ENCODE measurements around the gene PAPPA2.
"Not testable (repeated sequence)": the region's sequence is repeated elsewhere in the genome, so short reads cannot be mapped to it uniquely, and the experiment has no call there.

Gene PAPPA2

DNA sequence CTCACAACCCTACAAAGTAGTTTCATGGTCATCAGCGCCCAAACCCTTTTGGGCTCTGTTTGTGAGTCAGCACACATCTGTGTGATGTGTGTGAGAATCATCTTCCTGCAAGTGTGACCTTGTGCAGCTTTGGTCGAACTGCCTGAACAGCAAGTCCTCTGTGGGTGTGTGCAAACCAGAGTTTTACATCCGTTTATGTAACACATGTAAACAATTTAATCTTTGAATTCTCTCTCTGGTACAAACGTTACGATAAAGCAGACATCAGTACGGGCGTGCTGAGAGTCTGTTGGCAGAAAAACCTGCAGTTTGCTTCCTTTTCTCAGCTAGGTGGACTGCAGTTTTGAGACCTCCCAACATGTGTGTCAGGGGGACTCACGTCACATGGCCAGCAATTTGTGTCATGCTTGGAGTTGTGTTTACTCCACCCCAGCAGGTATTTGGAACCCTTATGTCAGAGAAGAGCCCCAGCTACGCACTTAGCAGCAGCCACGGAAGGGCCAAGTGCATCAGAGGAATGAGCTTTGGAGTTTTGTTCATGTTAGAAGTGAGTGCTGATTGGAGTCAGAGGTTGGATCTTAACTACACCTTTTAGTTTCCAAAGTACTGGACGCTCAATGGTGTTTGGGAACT is 230.8 kb downstream of the PAPPA2 start:
- no peak for DNase-seq (ENCODE audit: low spot score)

DNA sequence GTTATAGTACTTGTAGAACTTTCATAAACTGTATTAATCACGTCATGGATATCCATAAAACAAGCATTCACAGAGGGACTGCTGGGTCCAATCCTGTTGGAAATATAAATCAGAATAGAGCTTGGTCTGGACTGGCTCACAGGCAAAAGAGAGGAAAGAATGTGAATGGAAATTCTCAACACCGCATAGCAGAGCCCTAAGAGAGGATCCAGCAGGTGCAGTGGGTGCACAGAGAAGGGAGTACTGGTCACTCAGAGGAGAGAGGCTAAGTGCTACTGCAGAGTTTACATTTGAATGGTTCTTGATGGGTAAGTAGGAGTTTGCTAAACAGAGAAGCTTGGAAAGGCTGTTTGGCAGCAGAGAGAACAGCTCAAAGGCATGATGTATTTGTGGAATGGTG is 231.7 kb downstream of the PAPPA2 start:
- no peak for DNase-seq (ENCODE audit: low spot score)

DNA sequence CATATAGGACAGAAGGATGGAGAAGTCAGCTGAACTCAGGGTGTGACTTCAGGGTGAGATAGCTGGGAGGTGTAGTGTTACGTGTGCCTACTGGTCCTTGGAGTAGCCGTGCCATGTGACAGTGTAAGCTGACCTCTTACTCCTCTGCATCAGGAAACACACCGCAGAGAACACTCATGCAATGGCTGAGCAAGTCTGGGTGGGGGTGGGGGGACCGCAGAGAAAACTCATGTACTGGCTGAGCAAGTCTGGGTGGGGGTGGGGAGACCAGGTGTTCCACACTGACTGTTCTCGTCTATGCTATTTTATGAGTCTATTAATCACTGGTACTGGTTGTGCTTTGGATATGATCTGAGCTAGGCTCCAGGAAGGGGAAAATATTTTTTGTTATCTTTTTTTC is 233.1 kb downstream of the PAPPA2 start:
- no peak for DNase-seq (ENCODE audit: low spot score)

DNA sequence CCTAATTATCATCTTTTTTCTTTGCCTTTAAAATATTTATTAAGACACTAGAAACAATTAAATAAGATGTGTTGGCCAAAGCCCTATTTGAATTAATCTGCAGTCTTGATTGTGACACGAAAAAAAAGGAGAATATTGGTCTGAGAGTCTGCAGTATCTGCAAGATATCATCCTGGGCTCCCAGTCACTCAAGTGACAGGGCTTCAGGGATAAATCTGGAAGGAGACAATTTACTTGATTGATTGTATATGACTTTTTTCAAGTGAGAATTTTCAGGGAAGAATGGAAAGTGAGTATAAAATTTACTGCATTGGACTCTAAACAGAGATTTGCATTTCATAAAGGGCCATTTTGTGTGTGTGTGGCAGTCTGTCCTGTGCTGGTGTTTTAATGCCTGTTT is 233.7 kb downstream of the PAPPA2 start:
- no peak for DNase-seq (ENCODE audit: low spot score)

DNA sequence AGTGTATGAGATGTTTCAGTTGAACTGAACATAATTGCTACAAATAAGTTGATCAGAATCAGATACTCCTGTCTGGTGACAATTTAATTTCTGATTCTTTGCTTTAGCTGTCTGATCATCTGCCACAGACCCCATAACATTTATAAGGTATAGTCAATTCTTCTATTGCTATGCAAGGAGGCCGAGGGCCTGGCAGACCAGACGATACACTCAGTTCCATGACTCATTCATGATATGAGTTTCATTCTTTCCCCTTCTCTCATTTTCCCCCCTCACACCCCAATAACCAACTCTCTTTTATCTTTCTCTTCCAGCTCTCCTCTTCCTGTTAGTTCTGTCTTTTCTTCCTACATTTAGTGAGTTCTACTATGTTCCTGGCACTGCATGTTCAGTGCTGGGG is 236.8 kb downstream of the PAPPA2 start:
- DNase-seq (ENCODE audit: low spot score): no peak

DNA sequence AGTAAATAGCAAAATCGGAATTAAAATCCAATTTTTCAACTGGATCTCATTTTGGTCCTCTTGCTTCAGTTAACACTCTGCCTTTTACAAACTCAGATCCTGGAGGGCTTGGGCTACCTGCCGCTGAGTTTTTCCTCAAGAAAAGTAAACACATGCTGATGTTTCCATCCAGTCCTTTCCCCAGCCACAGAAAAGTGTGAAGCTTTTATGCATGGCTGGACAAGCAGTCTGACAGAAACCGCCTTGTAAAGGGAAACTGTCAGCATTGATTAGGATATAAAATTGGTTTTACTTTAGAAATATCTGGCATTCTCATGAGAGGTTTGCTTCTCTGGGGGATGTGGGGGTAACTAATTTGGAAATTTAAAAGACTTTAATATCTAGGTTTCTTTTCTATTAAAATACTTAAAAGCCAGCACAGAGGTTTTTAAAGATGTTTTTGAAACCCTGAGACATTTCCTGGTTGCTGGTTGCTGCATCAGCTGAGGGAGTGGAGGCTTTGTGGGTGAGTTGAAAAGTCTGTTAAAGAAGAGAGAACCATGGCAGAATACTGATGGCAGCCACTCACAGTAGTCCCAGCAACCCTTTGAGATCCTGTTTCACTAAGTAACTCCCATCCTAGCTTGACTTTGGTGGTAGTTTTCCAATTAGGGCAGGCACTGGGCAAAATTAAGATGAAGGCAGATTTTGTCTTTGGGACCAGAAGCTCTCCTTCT is 238.3 kb downstream of the PAPPA2 start:
- DNase-seq (ENCODE audit: low spot score): no peak

DNA sequence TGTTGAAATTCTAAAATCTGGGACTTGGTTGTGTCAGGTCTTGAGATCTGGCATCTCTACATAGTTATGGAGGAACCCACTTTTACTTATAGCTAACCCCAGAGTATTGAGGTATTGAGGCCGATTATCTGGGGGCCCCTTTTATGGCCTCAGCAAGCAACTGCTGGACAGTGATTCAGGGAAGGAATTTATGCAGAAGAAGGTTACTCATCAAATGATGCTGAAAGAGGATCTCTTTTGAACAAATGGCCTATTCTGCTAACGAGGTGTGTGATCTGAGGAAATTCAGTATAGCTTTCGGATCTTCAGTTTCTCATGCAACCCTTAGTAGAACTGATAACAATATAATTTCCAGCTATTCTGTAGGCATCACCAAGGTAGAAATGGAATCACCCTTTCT is 239.9 kb downstream of the PAPPA2 start:
- DNase-seq (ENCODE audit: low spot score): no peak

DNA sequence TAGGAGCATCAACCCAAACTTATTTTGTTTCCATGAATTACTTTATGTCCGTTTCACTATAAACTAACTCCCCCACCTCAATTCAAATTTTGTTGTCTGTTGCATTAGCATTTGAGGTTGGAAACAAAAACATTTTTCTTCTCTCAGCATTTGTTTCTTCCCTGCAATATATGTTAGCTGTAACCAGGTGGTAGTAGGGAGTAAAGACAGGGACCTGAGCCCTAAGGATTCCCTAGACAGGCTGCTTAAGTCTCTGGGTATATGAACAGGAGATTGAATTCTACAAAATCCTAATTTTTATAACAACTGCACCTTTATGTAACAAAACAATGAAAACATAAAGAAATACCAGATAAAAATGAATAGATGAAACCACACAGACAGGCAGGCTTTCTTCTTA is 242.6 kb downstream of the PAPPA2 start:
- DNase-seq (ENCODE audit: low spot score): no peak

DNA sequence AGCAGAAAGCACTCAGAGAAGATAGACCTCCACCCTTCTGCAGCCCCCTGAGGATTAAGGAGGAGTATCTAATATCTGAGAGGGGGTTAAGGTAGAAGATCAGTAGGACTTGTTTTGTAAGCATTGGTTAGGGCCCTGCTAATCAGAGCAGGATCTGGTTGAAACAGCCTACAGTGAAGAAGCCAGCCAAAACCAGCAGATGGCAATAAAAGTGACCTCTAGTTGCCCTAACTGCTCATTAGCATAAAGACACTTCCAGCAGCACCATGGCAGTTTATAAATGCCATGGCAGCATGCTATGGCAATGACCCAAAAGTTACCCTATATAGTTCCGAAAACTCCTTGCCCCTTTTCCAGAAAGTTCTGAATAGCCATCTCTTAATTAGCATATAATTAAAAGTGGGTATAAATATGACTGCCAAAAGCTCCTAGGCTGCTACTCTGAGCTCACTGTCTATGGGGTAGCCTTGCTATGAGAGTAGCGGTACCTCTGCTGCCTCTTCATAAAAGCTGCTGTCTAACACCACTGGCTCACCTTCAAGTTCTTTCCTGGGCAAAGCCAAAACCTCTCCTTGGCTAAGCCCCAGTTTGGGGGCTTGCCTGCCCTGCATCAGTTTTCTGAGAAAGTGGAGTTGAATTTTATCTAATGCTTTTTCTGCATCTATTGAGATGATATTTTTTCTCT is 254.2 kb downstream of the PAPPA2 start:
- DNase-seq (ENCODE audit: low spot score): no peak

DNA sequence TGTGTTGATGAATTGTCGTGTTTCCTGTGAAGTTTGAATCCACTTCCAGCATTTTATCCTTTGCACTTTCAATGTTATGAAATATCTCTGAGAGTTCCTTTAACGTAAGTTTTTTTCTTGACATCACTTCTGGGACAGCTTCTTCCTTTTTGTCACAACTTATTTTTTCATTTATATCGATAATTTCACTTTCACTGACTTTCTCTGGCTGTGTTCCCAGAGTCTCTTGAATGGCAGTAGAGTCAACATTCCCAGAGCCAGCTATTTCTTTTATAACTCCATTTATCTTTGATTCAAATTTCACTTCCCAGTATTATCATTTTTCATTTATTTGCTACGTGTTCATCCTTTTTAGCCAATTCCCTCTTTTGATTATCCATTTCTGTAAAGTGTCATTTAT is 256.5 kb downstream of the PAPPA2 start:
- DNase-seq (ENCODE audit: low spot score): no peak

DNA sequence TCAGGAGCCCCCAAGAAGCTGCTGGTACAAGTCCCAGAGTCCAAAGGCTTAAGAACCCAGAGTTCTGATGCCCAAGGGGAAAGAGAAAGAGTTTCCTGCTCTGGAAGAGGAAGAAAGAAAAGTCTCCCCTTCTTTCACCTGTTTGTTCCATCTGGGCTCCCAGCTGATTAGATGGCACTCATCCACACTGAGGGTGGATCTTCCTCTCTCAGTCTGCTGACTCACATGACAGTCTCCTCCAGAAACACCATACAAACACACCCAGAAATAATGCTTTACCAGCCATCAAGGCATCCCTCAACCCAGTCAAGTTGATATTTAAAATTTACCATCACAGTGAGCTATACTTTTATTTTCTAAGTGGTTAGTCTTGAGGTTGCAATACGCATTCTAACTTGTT is 257.9 kb downstream of the PAPPA2 start:
- DNase-seq (ENCODE audit: low spot score): no peak

DNA sequence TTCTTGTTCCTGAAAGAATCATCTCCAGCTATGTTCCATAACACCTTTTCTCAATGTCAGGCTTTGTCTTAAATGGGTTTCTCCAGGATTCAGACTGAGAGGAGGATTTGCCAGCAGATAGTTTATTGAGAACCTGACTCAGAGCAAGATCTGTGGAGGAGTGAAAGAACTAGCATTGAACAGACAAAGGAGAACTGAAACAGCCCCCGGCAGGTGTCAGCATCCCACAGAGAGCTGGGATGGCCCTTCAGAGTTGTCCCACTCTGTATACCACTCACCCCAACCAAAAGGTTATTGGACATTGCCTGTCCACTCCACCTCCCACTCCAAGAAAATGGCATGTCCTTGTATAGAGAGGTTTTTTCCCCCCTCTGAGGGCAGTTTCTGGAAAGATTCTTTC is 270.7 kb downstream of the PAPPA2 start:
- no peak for DNase-seq (ENCODE audit: low spot score)

DNA sequence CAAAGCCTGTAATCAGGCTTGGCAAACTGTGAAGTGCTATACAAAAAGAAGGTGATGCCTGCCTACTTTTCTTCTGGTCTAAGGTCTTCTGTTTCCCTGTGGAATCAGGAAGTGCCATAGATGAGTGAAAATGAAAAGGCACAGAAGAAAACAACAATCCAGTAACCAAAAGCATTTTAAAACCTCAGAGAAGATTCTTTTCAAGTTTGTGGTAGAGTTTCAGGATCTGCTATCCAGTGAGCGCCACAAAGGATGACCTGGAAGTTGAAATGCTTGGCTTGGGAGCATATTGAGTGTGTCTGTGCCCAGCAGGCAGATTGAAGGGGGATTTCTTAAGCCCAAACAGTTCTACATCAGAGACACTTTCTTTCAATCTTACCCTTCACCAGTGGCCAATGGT is 272.2 kb downstream of the PAPPA2 start:
- DNase-seq (ENCODE audit: low spot score): no peak

DNA sequence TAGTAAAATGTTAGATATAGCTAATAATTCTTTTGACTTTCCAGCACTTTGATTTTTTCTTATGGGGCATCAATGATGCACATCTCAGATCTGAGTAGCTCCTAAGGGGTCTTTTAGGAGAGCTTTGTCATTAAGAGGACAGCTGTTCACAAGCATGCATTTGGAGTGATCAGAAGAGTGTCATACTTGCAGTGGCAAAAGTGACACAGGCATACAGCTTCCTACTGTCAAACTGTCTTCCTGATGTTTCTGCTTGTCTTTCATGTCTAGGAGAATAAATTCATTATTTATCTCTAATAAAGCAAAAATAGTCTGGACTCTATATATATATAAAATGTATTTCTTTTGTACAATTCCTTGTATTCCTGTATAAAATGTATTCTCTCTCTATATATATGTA is 273.0 kb downstream of the PAPPA2 start:
- DNase-seq (ENCODE audit: low spot score): no peak

DNA sequence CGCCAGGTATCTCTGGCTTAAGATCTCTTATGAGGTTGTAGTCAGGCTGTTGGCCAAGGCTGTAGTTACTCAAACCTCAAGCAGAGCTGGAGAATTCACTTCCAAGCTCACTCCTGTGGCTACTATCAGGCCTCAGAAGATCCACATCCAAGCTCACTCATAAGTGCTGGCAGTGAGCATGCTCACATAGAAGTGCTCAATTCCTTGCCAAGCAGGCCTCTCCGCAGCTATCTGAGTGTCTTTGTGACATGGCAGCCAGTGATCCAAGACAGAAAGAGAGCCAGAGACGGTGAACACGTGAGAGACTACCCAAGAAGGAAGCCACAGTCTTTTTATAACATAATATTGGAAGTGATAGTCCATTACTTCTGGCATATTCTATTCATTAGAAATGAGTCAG is 278.2 kb downstream of the PAPPA2 start:
- no peak for DNase-seq (ENCODE audit: low spot score)

DNA sequence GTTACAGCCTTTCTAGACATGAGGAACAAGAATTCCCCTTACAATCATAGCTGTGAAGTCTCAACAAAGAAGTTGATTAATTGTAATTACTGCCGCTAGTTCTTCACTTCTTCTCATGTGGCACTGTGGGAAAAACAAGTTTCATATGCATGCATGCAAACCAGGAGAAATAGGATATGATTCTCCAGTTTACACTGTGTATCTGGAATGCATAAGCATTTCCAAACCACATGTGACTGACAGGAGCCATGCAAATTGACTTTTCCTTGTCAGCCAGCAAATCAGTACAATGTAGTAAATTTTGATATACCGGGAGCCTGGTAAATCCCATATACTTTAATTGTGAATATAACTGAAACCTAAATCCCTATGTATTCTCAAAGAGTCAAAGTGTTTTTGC is 279.3 kb downstream of the PAPPA2 start:
- DNase-seq (ENCODE audit: low spot score): no peak

DNA sequence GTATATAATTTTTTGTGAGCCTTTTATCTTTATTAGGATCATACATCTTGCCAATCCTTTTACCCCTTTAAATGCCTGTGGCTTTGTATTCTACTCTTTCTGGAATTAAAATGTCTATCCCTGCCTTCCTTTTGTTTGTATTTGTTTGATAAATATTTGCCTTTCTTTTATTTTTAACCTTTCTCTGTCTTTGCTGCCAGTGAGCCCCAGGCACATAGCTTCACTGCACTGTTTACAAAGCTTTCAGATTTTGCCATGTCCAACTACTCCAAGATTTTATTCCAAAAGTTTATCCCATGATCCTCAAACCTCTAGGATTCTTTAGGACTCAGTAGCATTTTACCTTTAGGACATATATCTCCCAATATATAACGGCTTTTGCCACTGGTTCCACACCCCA is 281.2 kb downstream of the PAPPA2 start:
- no peak for DNase-seq (ENCODE audit: low spot score)

DNA sequence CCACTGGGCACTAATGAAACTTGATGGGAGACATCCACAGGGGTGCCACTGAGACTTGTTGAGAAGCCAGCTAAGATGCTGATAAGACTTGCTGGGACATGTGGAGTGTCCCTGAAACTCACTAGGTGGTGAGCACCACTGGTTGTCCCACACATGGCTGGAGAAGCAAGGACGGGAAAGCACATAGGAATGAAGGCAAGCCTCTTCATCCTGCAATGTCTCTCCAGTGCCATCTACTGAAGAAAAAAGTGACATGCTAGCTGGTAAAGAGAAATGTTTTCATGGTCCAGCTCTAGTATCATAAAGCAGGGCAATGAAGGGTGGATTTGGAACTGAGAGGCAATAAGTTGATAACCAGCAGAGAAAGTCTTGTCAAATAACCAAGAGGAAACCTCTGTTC is 283.0 kb downstream of the PAPPA2 start:
- no peak for DNase-seq (ENCODE audit: low spot score)

DNA sequence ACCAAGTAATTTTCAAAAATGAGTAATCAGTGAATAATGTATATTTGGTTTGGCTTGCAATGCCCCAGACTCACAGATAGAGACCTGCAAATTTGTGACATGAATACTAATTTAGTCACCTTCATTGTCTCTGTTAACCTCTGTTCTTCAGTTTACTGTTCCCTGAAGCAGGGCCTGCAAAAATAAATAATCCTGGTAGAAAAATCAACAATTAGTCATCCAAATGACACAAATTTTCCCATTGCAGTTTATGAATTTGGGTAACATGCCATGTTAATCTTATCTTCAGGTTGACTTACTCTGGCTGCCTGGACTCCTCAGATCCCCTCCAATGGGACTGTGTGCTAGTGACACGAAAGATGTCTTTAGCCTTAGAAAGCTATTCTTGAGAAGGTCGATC is 289.5 kb downstream of the PAPPA2 start:
- no peak for DNase-seq (ENCODE audit: low spot score)

DNA sequence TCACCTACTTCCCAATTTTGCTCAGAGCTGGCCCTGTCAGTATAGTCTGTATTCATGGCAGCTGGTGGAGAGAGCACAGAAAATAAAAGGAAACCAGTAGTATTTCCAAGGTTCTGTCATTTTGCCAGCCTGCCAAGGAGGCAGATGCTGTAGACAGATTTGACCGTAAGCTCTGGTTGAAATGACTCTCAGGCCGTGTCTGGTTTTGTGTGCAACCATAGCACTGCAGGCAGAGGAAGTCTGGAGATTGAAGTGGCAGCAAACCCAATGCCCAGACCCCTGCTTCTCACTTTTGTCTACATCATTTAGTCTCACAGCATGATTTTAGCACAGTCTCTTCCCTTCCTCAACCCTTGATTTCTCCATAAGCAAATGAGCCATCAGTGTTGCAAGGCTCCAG is 291.7 kb downstream of the PAPPA2 start:
- DNase-seq (ENCODE audit: low spot score): no peak

DNA sequence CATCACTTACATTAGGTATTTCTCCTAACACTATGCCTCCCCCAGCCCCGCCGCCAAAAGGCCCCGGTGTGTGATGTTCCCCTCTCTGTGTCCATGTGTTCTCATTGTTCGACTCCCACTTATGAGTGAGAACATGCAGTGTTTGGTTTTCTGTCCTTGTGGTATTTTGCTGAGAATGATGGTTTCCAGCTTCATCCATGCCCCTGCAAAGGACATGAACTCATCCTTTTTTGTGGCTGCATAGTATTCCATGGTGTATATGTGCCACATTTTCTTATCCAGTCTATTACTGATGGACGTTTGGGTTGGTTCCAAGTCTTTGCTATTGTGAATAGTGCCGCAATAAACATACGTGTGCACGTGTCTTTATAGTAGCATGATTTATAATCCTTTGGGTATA is 293.8 kb downstream of the PAPPA2 start:
- DNase-seq (ENCODE audit: low spot score): not testable (repeated sequence)

DNA sequence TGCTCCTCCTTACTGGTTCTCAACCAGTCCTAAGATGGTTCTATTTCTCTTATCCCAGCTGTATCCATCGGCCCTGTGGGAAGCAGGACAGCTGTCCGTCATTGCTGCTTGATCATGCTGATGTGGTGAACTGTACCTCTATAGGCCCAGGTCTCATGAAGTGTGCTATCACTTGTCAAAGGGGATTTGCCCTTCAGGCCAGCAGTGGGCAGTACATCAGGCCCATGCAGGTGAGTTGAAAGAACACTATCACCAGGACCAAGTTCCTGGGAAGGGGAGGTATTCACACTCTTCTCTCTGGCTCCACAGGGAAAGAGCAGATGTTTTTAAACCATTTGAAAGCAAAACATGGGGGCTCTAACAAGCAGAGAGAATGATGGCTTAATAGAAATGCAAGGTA is 302.6 kb downstream of the PAPPA2 start:
- DNase-seq (ENCODE audit: low spot score): no peak

DNA sequence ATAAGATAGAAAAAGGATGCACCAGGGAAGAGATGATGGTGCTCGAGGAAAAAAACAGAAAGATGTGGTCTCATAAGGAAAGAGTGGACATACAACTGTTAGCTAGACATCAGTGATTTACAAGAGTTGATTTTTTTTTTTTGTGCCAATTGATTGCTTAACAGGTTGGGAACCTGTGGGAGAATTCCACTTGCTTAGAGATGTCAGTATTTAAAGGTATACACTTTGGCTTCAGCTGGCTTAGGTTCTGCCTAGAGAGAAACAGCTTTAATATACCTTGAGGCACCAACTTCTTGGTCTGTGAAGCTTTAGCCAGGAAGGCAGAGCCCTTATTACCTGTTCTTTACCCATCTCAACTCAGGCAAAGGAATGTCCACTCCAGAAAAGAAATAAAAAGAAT is 303.8 kb downstream of the PAPPA2 start:
- DNase-seq (ENCODE audit: low spot score): no peak

DNA sequence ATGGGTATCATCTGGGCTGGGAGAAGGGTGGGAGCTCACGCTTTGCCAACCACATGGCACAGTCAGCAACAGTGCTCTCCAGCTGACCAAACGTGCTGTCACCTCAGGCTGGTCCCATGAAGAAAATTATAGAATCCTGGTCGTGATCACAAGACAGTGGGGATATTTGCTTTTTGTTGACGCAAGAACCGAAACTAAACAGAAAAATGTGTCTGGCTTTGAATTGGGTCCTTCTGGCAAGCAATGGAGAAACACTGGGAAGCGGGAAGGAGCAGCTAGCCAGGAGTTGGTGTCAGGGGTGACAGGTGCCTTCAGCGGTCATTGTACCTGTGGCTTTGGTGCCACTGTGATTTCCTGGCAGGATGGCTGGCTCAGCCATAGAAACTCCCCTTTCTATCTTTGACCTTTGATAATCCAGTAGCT is 304.8 kb downstream of the PAPPA2 start:
- no peak for DNase-seq (ENCODE audit: low spot score)

Data from HuH-7.5 (cell line).